Keratinocyte (primary cell): ENCODE data around the gene PRKCA. TPM values are rescaled to one million over a fixed set of nuclear protein-coding genes. Genes with fewer than 3 reads are reported as not detected.
A peak's percentile ranks its signal among the peaks of the same experiment; 100 is the strongest.

ENCODE experiments used
- DNase-seq: peaks from one replicate; pipeline ENCODE4 v3.0.0-alpha.2; 2011; ENCODE audit warnings: low read depth, missing footprints, low spot score
- FAIRE-seq: peaks from 2 replicates; lab custom pipeline; 2011; peaks lifted over from hg19 to GRCh38; lab: Jason Lieb, UNC
- H2AFZ ChIP-seq: 2 replicates; pipeline ENCODE4 v1.6.0; 2012; ENCODE audit warnings: low read length, control low read depth, inconsistent platforms; ENCODE audit not compliant: control insufficient read depth
- H3K27ac ChIP-seq: 2 replicates; pipeline ENCODE4 v1.5.1; 2011; ENCODE audit warnings: low read length; ENCODE audit not compliant: control insufficient read depth, insufficient read depth
- H3K27me3 ChIP-seq: 3 replicates; pipeline ENCODE4 v1.6.0; 2011; ENCODE audit warnings: low read length; ENCODE audit not compliant: control insufficient read depth, insufficient read depth; ENCODE audit errors: extremely low read depth
- H3K36me3 ChIP-seq, 2 experiments: 2 replicates in 1 of 2; 3 replicates in 1 of 2; pipeline ENCODE4 v1.5.1; 2011; ENCODE audit warnings: low read length in 2 of 2, mild to moderate bottlenecking in 1 of 2; ENCODE audit not compliant: control insufficient read depth in 2 of 2, insufficient read depth in 2 of 2; ENCODE audit errors: extremely low read depth in 1 of 2
- H3K4me1 ChIP-seq: 3 replicates; pipeline ENCODE4 v1.5.1; 2011; ENCODE audit warnings: low read length; ENCODE audit not compliant: control insufficient read depth, insufficient read depth; ENCODE audit errors: extremely low read depth
- H3K4me2 ChIP-seq: 3 replicates; pipeline ENCODE4 v1.6.0; 2011; ENCODE audit warnings: low read depth, low read length; ENCODE audit not compliant: control insufficient read depth, insufficient read depth; ENCODE audit errors: extremely low read depth
- H3K4me3 ChIP-seq, 3 experiments: fragments of 200-600 bp in 1 of 3; sonication (generic) in 1 of 3; 2 replicates in 2 of 3; 3 replicates in 1 of 3; pipeline ENCODE4 v1.5.1; 2011 to 2016; ENCODE audit warnings: low read length in 3 of 3, mild to moderate bottlenecking in 3 of 3, control low read depth in 2 of 3, inconsistent platforms in 1 of 3, low read depth in 1 of 3, mixed read lengths in 1 of 3, mixed run types in 1 of 3, moderate library complexity in 1 of 3; ENCODE audit not compliant: control insufficient read depth in 2 of 3, insufficient read depth in 2 of 3; ENCODE audit errors: extremely low read depth in 1 of 3
- H3K79me2 ChIP-seq: 2 replicates; pipeline ENCODE4 v1.6.0; 2012; ENCODE audit warnings: low read length; ENCODE audit not compliant: control insufficient read depth, insufficient read depth
- H3K9ac ChIP-seq: 3 replicates; pipeline ENCODE4 v1.6.0; 2011; ENCODE audit warnings: low read length; ENCODE audit not compliant: control insufficient read depth, insufficient read depth; ENCODE audit errors: extremely low read depth
- H3K9me1 ChIP-seq: 3 replicates; pipeline ENCODE4 v1.6.0; 2011; ENCODE audit warnings: low read length; ENCODE audit not compliant: control insufficient read depth, insufficient read depth; ENCODE audit errors: extremely low read depth
- H3K9me3 ChIP-seq: 2 replicates; pipeline ENCODE4 v1.5.1; 2012; ENCODE audit warnings: low read depth, low read length; ENCODE audit not compliant: control insufficient read depth
- H4K20me1 ChIP-seq: 3 replicates; pipeline ENCODE4 v1.6.0; 2011; ENCODE audit warnings: low read length; ENCODE audit not compliant: control insufficient read depth, insufficient read depth; ENCODE audit errors: extremely low read depth
- EZH2 ChIP-seq: IDR thresholded peaks from one replicate; pipeline ENCODE4 v1.6.1; 2012; ENCODE audit warnings: inconsistent platforms, mild to moderate bottlenecking, low read length, moderate library complexity
- dilution Hi-C: fragments of 300-500 bp; cut with MboI; formaldehyde crosslinking; loops from one replicate; pipeline ENCODE4 v1.7.0; 2020; ENCODE audit warnings: low sequenced_read_pairs; ENCODE audit not compliant: extremely low pct_ligation_motif_present
- polyA plus RNA-seq, 5 experiments: library from polyadenylated mRNA; depleted of rRNA in 3 of 5; stranded (reverse) in 3 of 5; stranded (forward) in 1 of 5; unstranded in 1 of 5; fragments of >200 nt; gene quantifications; 1 replicate in 1 of 5; 2 replicates in 3 of 5; 3 replicates in 1 of 5; pipeline versions ENCODE4 v1.2.1 to v1.2.3, GENCODE V29; 2011 to 2012; ENCODE audit warnings: missing spikeins in 2 of 5, low read depth in 1 of 5, low replicate concordance in 1 of 5
- TF ChIP-seq, protein P1 (sequence below), 3 experiments: IDR thresholded peaks in 1 of 3; conservative IDR thresholded peaks in 1 of 3; optimal IDR thresholded peaks in 1 of 3; 2 replicates in 2 of 3; 3 replicates in 1 of 3; pipeline versions ENCODE3 to v1.5.1; 2011; ENCODE audit warnings: low read length in 3 of 3, mild to moderate bottlenecking in 3 of 3, moderate library complexity in 2 of 3, control low read depth in 1 of 3, inconsistent platforms in 1 of 3; ENCODE audit not compliant: insufficient read depth in 2 of 3; ENCODE audit errors: extremely low read depth in 1 of 3

Gene PRKCA
- polyA plus RNA-seq, 1 donor (not counting 4 experiments of a cell fraction or from before 2014, with no cell fraction given), result 3.6 TPM

- dilution Hi-C loops, result no loop called here
- FAIRE-seq (peak; percentile 75), DNase-seq (peak; percentile 33)
- Histone ChIP-seq H3K27ac (no peak overlapping the region), H3K4me2 (peak overlapping the region; percentile 31), H2AFZ (no peak overlapping the region), H3K9me3 (no peaks in the 10 kb centered on the region), H3K4me3 (no peak overlapping the region), H3K27me3 (no peaks in the 10 kb centered on the region), H3K4me1 (peaks cover 23% of the 10 kb centered on the region), H4K20me1 (no peaks in the 10 kb centered on the region), H3K9me1 (no peaks in the 10 kb centered on the region), H3K79me2 (peaks cover 3% of the 10 kb centered on the region), H3K36me3 (no peaks in the 10 kb centered on the region), H3K9ac (no peak overlapping the region)
- TF ChIP-seq, protein P1, sequence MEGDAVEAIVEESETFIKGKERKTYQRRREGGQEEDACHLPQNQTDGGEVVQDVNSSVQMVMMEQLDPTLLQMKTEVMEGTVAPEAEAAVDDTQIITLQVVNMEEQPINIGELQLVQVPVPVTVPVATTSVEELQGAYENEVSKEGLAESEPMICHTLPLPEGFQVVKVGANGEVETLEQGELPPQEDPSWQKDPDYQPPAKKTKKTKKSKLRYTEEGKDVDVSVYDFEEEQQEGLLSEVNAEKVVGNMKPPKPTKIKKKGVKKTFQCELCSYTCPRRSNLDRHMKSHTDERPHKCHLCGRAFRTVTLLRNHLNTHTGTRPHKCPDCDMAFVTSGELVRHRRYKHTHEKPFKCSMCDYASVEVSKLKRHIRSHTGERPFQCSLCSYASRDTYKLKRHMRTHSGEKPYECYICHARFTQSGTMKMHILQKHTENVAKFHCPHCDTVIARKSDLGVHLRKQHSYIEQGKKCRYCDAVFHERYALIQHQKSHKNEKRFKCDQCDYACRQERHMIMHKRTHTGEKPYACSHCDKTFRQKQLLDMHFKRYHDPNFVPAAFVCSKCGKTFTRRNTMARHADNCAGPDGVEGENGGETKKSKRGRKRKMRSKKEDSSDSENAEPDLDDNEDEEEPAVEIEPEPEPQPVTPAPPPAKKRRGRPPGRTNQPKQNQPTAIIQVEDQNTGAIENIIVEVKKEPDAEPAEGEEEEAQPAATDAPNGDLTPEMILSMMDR (optimal IDR thresholded peaks at IDR 0.05 in 1 of 3, IDR thresholded peaks at IDR 0.05 in 1 of 3, conservative IDR thresholded peaks at IDR 0.05 in 1 of 3; ENCODE audit: extremely low read depth in 1 of 3, insufficient read depth in 2 of 3, low read length in 3 of 3), result no peak
- TF ChIP-seq EZH2, result no peak
Observed at GRCh38 chr17:66417300-66417719, 114.9 kb downstream of the PRKCA start.

GRCh38 chr17:66420961-66421371 is 118.6 kb downstream of the PRKCA start:
- peaks cover 3% of the 10 kb centered on the region for H3K79me2 ChIP-seq
- TF ChIP-seq, protein P1 (optimal IDR thresholded peaks at IDR 0.05 in 1 of 3, IDR thresholded peaks at IDR 0.05 in 1 of 3, conservative IDR thresholded peaks at IDR 0.05 in 1 of 3; ENCODE audit: extremely low read depth in 1 of 3, insufficient read depth in 2 of 3, low read length in 3 of 3), result no peak
- no peak for TF ChIP-seq EZH2
- no peak overlapping the region for H3K4me3 ChIP-seq
- H3K27ac ChIP-seq, result no peak overlapping the region
- no peak overlapping the region for H3K9ac ChIP-seq
- H2AFZ ChIP-seq, result no peak overlapping the region
- H3K9me1 ChIP-seq, result no peaks in the 10 kb centered on the region
- H3K4me2 ChIP-seq, result no peak overlapping the region
- no peaks in the 10 kb centered on the region for H3K36me3 ChIP-seq
- DNase-seq (no peak), FAIRE-seq (no peak)
- H3K27me3 ChIP-seq, result no peaks in the 10 kb centered on the region
- dilution Hi-C loops, result no loop called here
- H3K4me1 ChIP-seq, result peaks cover 44% of the 10 kb centered on the region
- H3K9me3 ChIP-seq, result no peaks in the 10 kb centered on the region
- no peaks in the 10 kb centered on the region for H4K20me1 ChIP-seq
